WTC11 (cell line): ENCODE results near the gene ABTB2. TPM values are rescaled to one million over a fixed set of nuclear protein-coding genes. Genes with fewer than 3 reads are reported as not detected.

Experiments used
- ATAC-seq: fragments of 200-7000 bp; cut with Tn5 transposase; 2 replicates; pipeline ENCODE4 v1.10.0; 2021; ENCODE audit warnings: mild to moderate bottlenecking, moderate library complexity
- CTCF ChIA-PET: fragments of 300-600 bp; sonication (Branson Sonifier 250); formaldehyde crosslinking; loops from one replicate; lab custom pipeline; 2021; ENCODE audit warnings: antibody characterized with exemption; lab: Charles Lee
- POLR2A ChIA-PET: fragments of 350-600 bp; sonication (Branson Sonifier 250); formaldehyde crosslinking; loops from one replicate; lab custom pipeline; 2021; ENCODE audit warnings: antibody characterized with exemption; lab: Charles Lee
- DNase-seq: peaks from one replicate; pipeline ENCODE4 v3.0.0; 2021; ENCODE audit warnings: low spot score
- H3K27ac Mint-ChIP-seq: 2 replicates; pipeline ENCODE4 v1.8.0; 2021; ENCODE audit warnings: mixed read lengths
- H3K27me3 Mint-ChIP-seq: 2 replicates; pipeline ENCODE4 v1.8.0; 2021; ENCODE audit warnings: low read depth, mild to moderate bottlenecking, moderate library complexity, mixed read lengths
- H3K36me3 Mint-ChIP-seq: 2 replicates; pipeline ENCODE4 v1.8.0; 2021; ENCODE audit warnings: mixed read lengths
- H3K4me1 Mint-ChIP-seq: 2 replicates; pipeline ENCODE4 v1.8.0; 2022; ENCODE audit warnings: mixed read lengths
- H3K4me3 Mint-ChIP-seq: 2 replicates; pipeline ENCODE4 v1.8.0; 2021; ENCODE audit warnings: mild to moderate bottlenecking, moderate library complexity, mixed read lengths
- H3K9me3 Mint-ChIP-seq: 2 replicates; pipeline ENCODE4 v1.8.0; 2021; ENCODE audit warnings: mixed read lengths
- CREM ChIP-seq: sonication (generic); formaldehyde crosslinking; IDR thresholded peaks from 2 replicates; pipeline ENCODE4 v1.8.1; 2022; ENCODE audit warnings: mild to moderate bottlenecking, missing genetic modification reagents, moderate library complexity
- ELF4 ChIP-seq: sonication (generic); formaldehyde crosslinking; IDR thresholded peaks from 2 replicates; pipeline ENCODE4 v1.8.1; 2022; ENCODE audit warnings: low read depth, mild to moderate bottlenecking, moderate library complexity, missing genetic modification reagents
- EMX1 ChIP-seq: fragments of 250-450 bp; sonication (Bioruptor Pico); IDR thresholded peaks from 2 replicates; pipeline ENCODE4 v1.8.0; 2021; ENCODE audit warnings: mild to moderate bottlenecking
- ESRRA ChIP-seq: sonication (generic); formaldehyde crosslinking; IDR thresholded peaks from 2 replicates; pipeline ENCODE4 v1.8.1; 2022; ENCODE audit warnings: mild to moderate bottlenecking, missing genetic modification reagents, borderline replicate concordance
- ETV6 ChIP-seq: sonication (generic); formaldehyde crosslinking; IDR thresholded peaks from 2 replicates; pipeline ENCODE4 v1.8.1; 2022; ENCODE audit warnings: mild to moderate bottlenecking, missing genetic modification reagents
- FOXP1 ChIP-seq: sonication (generic); formaldehyde crosslinking; IDR thresholded peaks from 2 replicates; pipeline ENCODE4 v1.8.0; 2022; ENCODE audit warnings: missing genetic modification reagents, mild to moderate bottlenecking, moderate library complexity, borderline replicate concordance
- JAZF1 ChIP-seq: fragments of 250-450 bp; sonication (Bioruptor Pico); IDR thresholded peaks from 2 replicates; pipeline ENCODE4 v1.9.0; 2021; ENCODE audit warnings: moderate library complexity, mild to moderate bottlenecking, inconsistent platforms
- MXD4 ChIP-seq: fragments of 250-450 bp; sonication (Bioruptor Pico); IDR thresholded peaks from 2 replicates; pipeline ENCODE4 v1.8.0; 2021; ENCODE audit warnings: mild to moderate bottlenecking, moderate library complexity, borderline replicate concordance
- NFATC4 ChIP-seq: fragments of 250-450 bp; sonication (Bioruptor Pico); IDR thresholded peaks from 2 replicates; pipeline ENCODE4 v1.9.0; 2021; ENCODE audit warnings: mild to moderate bottlenecking
- NR3C1 ChIP-seq: sonication (generic); formaldehyde crosslinking; conservative IDR thresholded peaks from 2 replicates; pipeline ENCODE4 v1.8.1; 2023; ENCODE audit warnings: low read depth, mild to moderate bottlenecking, missing genetic modification reagents
- OVOL2 ChIP-seq: fragments of 250-450 bp; sonication (Bioruptor Pico); IDR thresholded peaks from 2 replicates; pipeline ENCODE4 v1.9.0; 2021; ENCODE audit warnings: mild to moderate bottlenecking, borderline replicate concordance
- SMAD3 ChIP-seq: sonication (generic); formaldehyde crosslinking; IDR thresholded peaks from 2 replicates; pipeline ENCODE4 v1.8.0; 2022; ENCODE audit warnings: missing genetic modification reagents, mild to moderate bottlenecking, borderline replicate concordance
- TEAD4 ChIP-seq: sonication (generic); formaldehyde crosslinking; IDR thresholded peaks from 2 replicates; pipeline ENCODE4 v1.8.0; 2022; ENCODE audit warnings: mild to moderate bottlenecking, missing genetic modification reagents
- ZBTB21 ChIP-seq: sonication (generic); formaldehyde crosslinking; IDR thresholded peaks from 2 replicates; pipeline ENCODE4 v1.8.1; 2023; ENCODE audit warnings: mild to moderate bottlenecking, missing genetic modification reagents, borderline replicate concordance
- ZNF121 ChIP-seq: sonication (generic); formaldehyde crosslinking; IDR thresholded peaks from 2 replicates; pipeline ENCODE4 v1.8.0; 2023; ENCODE audit warnings: missing genetic modification reagents
- ZNF232 ChIP-seq: sonication (generic); formaldehyde crosslinking; IDR thresholded peaks from 2 replicates; pipeline ENCODE4 v1.8.0; 2022; ENCODE audit warnings: mild to moderate bottlenecking, missing genetic modification reagents
- ZNF416 ChIP-seq: fragments of 250-450 bp; sonication (Bioruptor Pico); IDR thresholded peaks from 2 replicates; pipeline ENCODE4 v1.9.0; 2021; ENCODE audit warnings: mild to moderate bottlenecking, inconsistent platforms
- total RNA-seq: library from RNA; stranded (reverse); gene quantifications from 3 replicates; pipeline ENCODE4 v1.2.3, GENCODE V29; 2021
- TF ChIP-seq, protein P1 (sequence below): sonication (generic); formaldehyde crosslinking; IDR thresholded peaks from 2 replicates; pipeline ENCODE4 v1.8.0; 2022; ENCODE audit warnings: mild to moderate bottlenecking, missing genetic modification reagents
- TF ChIP-seq, protein P2 (sequence below): fragments of 250-450 bp; sonication (Bioruptor Pico); conservative IDR thresholded peaks from 2 replicates; pipeline ENCODE4 v1.9.0; 2021; ENCODE audit warnings: mild to moderate bottlenecking
- TF ChIP-seq, protein P3 (sequence below): fragments of 250-450 bp; sonication (Bioruptor Pico); IDR thresholded peaks from 2 replicates; pipeline ENCODE4 v1.9.0; 2021; ENCODE audit warnings: mild to moderate bottlenecking
- TF ChIP-seq, protein P4 (sequence below): sonication (generic); formaldehyde crosslinking; conservative IDR thresholded peaks from 2 replicates; pipeline ENCODE4 v1.8.1; 2023; ENCODE audit warnings: mild to moderate bottlenecking, low read depth, missing genetic modification reagents, moderate library complexity
- TF ChIP-seq, protein P5 (sequence below): fragments of 200-600 bp; IDR thresholded peaks from 2 replicates; pipeline ENCODE4 v1.8.0; 2022; ENCODE audit warnings: antibody characterized with exemption
- TF ChIP-seq, protein P6 (sequence below): sonication (generic); formaldehyde crosslinking; IDR thresholded peaks from 2 replicates; pipeline ENCODE4 v1.8.1; 2023; ENCODE audit warnings: mild to moderate bottlenecking, missing genetic modification reagents, moderate library complexity
- TF ChIP-seq, protein P7 (sequence below): sonication (generic); formaldehyde crosslinking; IDR thresholded peaks from 2 replicates; pipeline ENCODE4 v1.8.1; 2023; ENCODE audit warnings: mild to moderate bottlenecking, missing genetic modification reagents

The ABTB2 gene
- total RNA-seq, 1 experiment from 2014 or later, result 12.8 TPM

DNA sequence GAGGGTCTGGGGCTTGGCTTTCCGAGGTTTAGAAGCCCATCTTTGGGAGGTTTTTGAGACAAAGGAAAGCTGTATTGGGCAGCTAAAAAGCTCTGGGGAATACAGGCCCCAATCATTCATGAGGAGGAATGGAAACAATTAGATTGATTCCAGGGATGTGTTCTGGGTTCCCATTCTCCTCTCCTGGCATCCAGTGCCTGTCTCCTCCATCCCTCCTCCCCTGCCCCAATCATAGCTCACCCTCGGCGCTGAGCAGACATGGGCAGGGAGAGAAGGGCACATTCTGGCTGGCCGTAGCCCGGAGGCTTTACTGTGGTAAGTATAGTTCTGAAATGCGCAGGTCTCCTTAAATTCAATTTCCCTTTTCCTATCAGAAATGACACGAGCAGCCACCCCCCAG, 42.4 kb downstream of the ABTB2 start:
- no peaks in the 10 kb centered on the region for H3K9me3 Mint-ChIP-seq
- CTCF ChIA-PET, result no interaction called here
- no peak for TF ChIP-seq FOXP1
- no peak for TF ChIP-seq ESRRA (CRISPR knock-in tag)
- no peak for TF ChIP-seq EMX1
- no peak for TF ChIP-seq ZNF232 (CRISPR knock-in tag)
- TF ChIP-seq, protein P1, sequence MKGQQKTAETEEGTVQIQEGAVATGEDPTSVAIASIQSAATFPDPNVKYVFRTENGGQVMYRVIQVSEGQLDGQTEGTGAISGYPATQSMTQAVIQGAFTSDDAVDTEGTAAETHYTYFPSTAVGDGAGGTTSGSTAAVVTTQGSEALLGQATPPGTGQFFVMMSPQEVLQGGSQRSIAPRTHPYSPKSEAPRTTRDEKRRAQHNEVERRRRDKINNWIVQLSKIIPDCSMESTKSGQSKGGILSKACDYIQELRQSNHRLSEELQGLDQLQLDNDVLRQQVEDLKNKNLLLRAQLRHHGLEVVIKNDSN, result no peak
- no peak for TF ChIP-seq JAZF1 (CRISPR knock-in tag)
- TF ChIP-seq, protein P2, sequence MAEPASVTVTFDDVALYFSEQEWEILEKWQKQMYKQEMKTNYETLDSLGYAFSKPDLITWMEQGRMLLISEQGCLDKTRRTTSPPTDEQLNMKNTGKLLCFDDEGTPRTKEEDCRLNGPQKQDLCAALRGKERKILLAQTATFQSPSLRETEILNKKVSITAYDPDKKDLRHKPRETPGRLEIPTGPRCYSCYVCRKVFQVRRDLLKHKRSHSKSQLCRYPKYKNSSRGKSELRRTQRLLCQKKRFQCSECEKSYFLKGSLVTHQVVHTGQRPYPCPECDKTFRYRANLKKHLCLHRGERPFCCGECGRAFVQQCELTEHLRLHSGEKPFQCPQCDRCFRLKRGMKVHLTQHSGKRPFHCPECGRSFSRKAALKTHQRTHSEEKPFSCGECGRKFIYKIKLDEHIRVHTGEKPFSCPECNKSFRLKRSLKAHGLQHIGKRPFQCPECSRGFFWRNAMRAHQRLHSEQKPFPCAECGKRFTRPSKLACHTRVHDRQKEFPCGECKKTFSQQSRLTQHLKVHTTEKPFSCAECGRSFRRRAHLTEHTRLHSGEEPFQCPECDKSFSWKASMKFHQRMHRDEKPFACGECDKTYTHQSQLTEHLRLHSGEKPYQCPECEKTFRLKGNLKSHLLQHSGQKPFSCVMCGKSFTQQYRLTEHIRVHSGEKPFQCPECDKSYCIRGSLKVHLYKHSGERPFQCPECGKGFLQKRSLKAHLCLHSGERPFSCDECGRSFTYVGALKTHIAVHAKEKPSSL, result no peak
- no peak for TF ChIP-seq SMAD3 (CRISPR knock-in tag)
- no peak for TF ChIP-seq CREM (CRISPR knock-in tag)
- no peak for TF ChIP-seq MXD4 (CRISPR knock-in tag)
- no peak for TF ChIP-seq TEAD4
- TF ChIP-seq NFATC4 (CRISPR knock-in tag), result no peak
- no peak for TF ChIP-seq ZBTB21 (CRISPR knock-in tag)
- no peak for TF ChIP-seq OVOL2 (CRISPR knock-in tag)
- no peaks in the 10 kb centered on the region for H3K27me3 Mint-ChIP-seq
- peaks cover 24% of the 10 kb centered on the region for H3K4me1 Mint-ChIP-seq
- DNase-seq, result no peak
- POLR2A ChIA-PET, result no interaction called here
- no peak for ATAC-seq
- peak overlapping the region; percentile 60; the same call in 1 of the 2 replicates for H3K27ac Mint-ChIP-seq
- H3K4me3 Mint-ChIP-seq, result no peak overlapping the region
- H3K36me3 Mint-ChIP-seq, result no peaks in the 10 kb centered on the region

DNA sequence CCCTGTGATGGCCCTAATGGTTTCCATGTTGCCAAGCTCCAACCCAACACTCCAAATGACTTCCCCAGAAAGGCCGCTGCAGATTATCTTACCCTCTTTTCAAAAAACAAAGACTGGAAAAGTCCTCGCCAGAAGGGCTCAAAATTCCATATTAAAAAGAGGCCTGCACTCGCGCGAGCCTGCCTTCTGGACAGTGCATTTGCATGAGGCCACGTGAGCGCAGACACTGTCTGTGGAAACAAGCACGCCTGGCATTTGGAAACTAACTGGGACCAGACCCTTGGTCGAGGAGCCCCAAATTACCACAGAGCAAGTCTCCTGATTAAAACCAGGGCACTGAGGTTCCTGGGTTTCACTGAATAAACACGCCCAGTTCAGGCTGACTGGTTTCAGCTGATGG, 42.9 kb downstream of the ABTB2 start:
- POLR2A ChIA-PET, result no interaction called here
- no peak overlapping the region for H3K27ac Mint-ChIP-seq
- TF ChIP-seq ETV6 (CRISPR knock-in tag) (no peak), ZNF121 (no peak), ZNF232 (CRISPR knock-in tag) (no peak), ZNF416 (no peak), CREM (CRISPR knock-in tag) (no peak), MXD4 (CRISPR knock-in tag) (no peak), ELF4 (CRISPR knock-in tag) (no peak), NR3C1 (CRISPR knock-in tag) (no peak), OVOL2 (CRISPR knock-in tag) (no peak), JAZF1 (CRISPR knock-in tag) (no peak)
- TF ChIP-seq, protein P3, sequence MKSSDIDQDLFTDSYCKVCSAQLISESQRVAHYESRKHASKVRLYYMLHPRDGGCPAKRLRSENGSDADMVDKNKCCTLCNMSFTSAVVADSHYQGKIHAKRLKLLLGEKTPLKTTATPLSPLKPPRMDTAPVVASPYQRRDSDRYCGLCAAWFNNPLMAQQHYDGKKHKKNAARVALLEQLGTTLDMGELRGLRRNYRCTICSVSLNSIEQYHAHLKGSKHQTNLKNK, result no peak
- TF ChIP-seq, protein P4, sequence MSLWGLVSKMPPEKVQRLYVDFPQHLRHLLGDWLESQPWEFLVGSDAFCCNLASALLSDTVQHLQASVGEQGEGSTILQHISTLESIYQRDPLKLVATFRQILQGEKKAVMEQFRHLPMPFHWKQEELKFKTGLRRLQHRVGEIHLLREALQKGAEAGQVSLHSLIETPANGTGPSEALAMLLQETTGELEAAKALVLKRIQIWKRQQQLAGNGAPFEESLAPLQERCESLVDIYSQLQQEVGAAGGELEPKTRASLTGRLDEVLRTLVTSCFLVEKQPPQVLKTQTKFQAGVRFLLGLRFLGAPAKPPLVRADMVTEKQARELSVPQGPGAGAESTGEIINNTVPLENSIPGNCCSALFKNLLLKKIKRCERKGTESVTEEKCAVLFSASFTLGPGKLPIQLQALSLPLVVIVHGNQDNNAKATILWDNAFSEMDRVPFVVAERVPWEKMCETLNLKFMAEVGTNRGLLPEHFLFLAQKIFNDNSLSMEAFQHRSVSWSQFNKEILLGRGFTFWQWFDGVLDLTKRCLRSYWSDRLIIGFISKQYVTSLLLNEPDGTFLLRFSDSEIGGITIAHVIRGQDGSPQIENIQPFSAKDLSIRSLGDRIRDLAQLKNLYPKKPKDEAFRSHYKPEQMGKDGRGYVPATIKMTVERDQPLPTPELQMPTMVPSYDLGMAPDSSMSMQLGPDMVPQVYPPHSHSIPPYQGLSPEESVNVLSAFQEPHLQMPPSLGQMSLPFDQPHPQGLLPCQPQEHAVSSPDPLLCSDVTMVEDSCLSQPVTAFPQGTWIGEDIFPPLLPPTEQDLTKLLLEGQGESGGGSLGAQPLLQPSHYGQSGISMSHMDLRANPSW (CRISPR knock-in tag), result no peak
- TF ChIP-seq, protein P5, sequence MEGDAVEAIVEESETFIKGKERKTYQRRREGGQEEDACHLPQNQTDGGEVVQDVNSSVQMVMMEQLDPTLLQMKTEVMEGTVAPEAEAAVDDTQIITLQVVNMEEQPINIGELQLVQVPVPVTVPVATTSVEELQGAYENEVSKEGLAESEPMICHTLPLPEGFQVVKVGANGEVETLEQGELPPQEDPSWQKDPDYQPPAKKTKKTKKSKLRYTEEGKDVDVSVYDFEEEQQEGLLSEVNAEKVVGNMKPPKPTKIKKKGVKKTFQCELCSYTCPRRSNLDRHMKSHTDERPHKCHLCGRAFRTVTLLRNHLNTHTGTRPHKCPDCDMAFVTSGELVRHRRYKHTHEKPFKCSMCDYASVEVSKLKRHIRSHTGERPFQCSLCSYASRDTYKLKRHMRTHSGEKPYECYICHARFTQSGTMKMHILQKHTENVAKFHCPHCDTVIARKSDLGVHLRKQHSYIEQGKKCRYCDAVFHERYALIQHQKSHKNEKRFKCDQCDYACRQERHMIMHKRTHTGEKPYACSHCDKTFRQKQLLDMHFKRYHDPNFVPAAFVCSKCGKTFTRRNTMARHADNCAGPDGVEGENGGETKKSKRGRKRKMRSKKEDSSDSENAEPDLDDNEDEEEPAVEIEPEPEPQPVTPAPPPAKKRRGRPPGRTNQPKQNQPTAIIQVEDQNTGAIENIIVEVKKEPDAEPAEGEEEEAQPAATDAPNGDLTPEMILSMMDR, result no peak
- TF ChIP-seq, protein P6, sequence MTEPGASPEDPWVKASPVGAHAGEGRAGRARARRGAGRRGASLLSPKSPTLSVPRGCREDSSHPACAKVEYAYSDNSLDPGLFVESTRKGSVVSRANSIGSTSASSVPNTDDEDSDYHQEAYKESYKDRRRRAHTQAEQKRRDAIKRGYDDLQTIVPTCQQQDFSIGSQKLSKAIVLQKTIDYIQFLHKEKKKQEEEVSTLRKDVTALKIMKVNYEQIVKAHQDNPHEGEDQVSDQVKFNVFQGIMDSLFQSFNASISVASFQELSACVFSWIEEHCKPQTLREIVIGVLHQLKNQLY, result no peak
- TF ChIP-seq, protein P7, sequence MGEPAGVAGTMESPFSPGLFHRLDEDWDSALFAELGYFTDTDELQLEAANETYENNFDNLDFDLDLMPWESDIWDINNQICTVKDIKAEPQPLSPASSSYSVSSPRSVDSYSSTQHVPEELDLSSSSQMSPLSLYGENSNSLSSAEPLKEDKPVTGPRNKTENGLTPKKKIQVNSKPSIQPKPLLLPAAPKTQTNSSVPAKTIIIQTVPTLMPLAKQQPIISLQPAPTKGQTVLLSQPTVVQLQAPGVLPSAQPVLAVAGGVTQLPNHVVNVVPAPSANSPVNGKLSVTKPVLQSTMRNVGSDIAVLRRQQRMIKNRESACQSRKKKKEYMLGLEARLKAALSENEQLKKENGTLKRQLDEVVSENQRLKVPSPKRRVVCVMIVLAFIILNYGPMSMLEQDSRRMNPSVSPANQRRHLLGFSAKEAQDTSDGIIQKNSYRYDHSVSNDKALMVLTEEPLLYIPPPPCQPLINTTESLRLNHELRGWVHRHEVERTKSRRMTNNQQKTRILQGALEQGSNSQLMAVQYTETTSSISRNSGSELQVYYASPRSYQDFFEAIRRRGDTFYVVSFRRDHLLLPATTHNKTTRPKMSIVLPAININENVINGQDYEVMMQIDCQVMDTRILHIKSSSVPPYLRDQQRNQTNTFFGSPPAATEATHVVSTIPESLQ (CRISPR knock-in tag), result no peak

More for the DNA sequence above, 42.9 kb downstream of the ABTB2 start:
- no peak for ATAC-seq
- Mint-ChIP-seq H3K4me1 (peaks cover 29% of the 10 kb centered on the region), H3K36me3 (no peaks in the 10 kb centered on the region), H3K9me3 (no peaks in the 10 kb centered on the region), H3K4me3 (no peak overlapping the region), H3K27me3 (no peaks in the 10 kb centered on the region)
- CTCF ChIA-PET, result no interaction called here
- no peak for DNase-seq
